ENCODE data around the gene PRPF6.
A peak's percentile ranks its signal among the peaks of the same experiment; 100 is the strongest.

Gene PRPF6

DNA sequence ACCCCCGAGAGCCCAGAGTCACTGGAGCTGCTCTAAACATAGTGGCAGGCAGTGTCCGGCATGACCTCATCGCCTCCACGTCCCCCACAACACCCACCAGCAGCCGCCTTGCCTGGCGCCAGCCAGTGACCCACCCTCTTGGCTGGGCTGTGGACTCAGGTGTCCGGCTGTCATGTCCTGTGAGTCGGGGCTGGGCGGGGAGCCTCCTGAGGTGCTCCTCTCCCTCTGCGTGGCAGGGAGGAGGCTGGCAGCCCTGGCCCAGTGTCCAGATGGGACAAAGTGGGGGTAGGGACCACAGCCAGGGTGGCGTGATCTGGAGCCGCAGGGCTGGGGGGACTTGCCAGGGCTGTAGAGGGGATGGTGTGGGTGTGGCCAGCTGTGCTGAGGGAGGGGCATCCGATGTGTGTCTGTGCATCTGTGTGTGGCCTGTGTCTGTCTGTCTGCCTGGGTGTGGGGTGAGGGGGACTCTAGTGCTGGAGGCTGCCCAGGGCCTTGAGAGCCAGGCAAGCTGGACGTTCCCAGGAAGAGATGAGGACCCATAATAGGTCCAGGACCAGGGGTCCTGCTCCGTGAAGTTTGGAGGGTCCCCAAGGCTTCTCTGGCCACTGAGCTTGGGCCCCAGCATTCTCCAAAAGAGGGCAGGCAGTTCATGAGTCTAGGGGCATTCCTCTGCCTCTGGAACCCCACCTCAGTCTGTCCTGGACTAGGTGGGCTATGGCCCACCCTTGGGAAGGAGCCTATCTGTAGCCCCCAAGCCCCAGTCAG lies 70.8 kb downstream of the PRPF6 start:
- no peak for DNase-seq

DNA sequence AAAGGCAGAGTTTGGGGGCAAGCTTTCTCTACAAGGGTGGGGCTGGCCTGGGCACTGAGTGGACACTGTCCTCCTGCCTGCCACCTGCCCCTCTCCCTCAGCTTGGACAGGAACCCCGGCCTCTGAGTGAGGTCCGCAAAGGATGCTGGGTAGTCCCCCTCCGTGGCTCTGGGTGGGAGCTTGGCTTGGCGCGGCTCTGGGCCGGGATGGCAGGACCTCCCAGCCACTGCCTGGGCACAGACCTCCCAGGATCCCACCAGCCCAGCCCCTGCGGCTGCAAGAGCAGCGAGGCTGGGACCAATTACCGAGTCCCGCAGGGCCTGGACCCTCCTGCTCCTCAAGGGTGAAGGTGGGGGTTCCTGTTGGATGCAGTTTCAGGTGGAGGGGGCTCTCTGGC lies 71.4 kb downstream of the PRPF6 start:
- no peak for DNase-seq

DNA sequence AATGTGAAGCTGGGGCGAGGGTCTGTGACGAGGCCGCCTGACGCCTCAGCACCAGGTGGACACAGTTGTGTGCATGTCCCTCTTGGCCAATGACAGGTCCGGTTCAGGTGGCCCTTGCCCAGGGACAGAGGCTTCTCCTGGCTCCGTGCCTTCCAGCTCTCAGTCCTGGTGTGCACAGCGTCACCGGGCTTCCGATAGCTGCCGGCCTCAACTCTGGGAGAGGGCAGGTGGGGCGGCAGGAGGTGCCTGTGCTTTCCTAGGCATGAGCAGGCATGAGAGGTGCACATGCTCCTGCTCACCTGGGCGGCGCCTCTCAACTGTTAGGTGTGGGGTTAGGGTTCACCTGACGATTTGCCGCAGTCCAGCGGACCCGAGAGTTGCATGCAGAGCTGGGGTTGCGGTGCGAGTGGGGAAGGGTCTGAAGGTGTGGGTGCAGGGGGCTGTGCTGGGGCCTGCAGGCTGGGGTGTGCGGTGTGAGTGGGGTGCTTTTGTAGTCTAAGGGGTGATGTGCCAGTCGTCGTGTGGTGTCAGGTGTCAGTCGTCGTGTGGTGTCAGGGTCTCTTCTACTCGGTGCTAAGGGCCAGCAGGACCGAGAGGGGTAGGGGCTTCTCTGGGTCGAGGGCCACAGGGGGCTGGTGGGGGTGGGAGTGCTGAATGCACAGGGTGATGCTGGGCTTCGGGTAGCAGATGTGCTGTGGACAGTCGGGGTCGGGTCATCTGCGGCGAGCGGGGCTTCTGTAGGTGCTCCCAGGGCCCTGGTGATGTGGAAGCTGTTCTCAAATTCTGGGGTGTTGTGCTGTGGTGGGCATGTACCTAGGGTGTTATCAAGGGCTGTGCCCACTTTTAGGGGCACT lies 72.3 kb downstream of the PRPF6 start:
- DNase-seq, result no peak

DNA sequence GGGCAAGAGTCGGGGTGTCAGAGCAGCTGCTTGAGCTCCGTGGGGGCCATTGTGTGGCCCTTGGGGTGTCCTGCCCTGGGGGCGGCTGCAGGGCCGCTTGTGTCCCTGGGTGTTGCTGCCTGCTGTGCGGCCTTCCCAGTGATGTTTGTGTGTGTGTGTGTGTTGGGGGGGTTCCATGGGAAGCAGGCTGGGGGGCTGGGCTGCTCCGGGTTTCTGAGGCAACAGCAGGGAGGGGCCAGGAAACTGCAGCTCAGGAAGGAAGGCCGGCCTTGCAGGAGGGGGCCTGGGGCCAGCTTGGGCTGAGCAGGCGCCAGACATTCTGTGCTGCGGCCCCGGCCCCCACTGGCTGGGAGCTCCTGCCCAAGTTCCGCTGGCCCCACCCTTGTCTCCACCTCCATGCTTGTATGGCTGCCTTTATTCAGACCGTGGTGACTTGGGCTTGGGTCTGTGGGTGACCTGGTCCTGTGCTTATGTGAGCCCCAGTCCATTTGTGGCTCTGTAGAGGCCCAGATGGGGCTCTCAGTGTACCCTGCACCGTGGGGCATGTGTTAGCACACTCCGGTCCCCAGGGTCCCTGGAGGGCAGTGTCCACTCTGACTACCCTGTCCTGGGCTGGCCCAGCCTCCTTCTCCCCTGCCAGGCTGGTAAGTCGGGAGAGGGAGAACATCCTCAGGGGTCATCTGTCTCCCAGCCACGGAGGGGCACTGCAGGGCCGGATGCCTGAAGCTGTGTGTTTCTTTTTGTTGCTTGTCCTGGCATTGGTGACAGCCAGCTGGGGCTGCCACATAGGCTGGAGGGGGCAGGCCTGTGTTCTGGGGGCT lies 73.1 kb downstream of the PRPF6 start:
- peak; percentile 62 for DNase-seq

DNA sequence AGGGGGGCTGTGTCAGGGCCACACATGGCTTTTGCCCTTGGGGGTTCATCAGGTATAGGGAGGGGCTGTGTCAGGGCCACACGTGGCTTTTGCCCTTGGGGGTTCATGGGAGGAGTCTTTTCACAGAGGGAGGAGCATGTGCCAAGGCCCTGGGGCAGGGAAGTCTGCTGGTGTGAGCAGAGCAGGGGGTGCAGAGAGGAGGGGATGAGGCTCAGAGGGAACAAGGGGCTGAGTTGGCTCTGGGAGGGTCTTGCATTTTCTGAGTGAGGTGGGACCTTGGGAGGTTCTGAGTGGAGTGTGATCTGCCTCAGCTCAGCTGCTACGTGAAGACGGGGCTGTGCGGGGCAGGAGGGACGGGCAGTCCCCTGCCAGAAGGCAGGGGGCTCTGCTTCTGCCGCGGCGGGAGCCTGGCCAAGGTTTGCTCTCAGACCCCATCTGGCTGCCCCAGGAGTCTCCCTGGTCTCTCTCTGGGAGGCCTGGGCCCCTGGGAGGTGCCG lies 74.5 kb downstream of the PRPF6 start:
- no peak for DNase-seq

DNA sequence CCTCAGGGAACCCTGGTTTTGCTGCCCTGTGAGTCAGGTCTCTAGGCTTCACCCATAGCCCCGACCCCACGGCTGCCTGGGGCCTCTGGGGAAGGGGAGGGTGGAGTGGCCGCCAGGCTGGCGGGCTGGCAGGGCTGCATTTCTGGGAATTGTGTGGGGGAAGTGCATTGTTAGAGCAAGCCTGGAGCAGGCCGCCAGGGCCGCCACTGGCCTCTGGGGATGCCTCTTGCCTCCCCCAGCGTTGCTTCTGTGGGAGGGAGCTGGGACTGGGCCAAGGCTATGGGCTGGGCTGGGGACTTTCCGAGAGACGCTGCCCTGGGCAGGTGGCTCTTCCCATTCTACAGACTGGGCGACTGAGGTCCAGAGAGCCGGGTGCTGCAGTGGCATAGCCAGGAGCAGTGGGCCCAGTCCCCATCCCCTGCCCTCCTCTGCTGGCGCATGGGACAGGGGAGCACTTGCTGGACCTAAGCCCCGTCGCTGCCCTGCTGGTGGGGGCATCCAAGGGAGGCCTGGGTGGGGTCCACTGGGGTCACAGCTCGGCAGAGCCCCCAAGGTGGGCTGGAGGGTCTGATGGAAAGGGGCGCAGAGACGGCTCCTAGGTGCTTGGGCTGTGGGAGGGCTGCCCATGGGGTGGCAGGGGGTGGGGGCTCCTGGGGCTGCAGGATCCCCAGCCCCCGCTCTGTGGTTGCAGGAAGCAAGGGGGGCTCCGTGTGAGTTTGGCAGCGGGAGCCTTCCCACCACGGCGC lies 75.1 kb downstream of the PRPF6 start:
- DNase-seq, result peak; percentile 35

DNA sequence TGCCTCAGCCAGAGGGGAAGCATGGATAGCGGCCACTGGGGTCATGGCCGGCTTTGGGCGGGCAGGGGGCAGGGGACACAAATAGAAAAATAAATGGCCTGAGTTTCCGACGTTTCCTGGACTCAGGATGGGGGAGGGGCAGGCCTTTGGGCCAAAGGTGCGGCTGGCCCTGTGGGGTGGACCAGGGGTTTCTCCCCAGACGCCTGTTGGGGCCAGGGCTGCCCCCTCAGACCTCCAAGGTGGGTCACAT lies 75.6 kb downstream of the PRPF6 start:
- no peak for DNase-seq

DNA sequence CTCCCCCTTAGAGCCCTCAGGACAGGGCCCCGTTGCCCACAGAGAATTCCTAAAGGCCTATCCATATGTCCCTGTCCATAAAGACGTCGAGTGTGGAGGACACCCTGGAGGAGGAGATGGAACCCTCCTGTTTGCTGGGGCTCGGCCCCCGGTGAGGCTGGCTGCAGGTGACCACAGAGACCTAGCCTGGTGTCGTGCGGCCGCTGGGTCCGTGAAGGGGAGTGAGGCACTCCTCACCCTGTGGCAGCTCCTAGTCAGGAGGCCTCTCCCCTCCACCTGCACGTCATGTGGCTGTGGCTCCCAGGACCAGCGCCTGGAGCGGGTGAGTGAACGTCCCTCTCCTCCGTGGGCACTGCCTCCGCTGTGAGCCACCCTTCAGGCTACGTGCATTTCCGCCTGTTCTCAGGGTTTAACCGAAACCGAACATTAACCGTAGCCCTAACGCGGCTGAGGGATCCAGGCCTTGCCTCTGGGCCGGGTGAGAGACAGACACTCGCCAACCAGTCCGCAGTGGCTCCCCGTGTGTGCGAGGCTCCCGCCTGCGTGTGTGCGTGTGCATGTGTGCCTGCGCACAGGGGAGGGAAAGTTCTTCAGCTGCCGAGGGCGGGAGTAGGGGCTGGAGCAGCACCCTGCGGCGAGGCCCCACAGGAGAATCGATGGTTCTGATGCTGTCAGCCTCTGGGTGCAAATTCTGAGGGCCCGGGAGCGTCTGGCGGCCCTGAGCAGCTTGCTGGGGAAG lies 76.1 kb downstream of the PRPF6 start:
- DNase-seq, result no peak

DNA sequence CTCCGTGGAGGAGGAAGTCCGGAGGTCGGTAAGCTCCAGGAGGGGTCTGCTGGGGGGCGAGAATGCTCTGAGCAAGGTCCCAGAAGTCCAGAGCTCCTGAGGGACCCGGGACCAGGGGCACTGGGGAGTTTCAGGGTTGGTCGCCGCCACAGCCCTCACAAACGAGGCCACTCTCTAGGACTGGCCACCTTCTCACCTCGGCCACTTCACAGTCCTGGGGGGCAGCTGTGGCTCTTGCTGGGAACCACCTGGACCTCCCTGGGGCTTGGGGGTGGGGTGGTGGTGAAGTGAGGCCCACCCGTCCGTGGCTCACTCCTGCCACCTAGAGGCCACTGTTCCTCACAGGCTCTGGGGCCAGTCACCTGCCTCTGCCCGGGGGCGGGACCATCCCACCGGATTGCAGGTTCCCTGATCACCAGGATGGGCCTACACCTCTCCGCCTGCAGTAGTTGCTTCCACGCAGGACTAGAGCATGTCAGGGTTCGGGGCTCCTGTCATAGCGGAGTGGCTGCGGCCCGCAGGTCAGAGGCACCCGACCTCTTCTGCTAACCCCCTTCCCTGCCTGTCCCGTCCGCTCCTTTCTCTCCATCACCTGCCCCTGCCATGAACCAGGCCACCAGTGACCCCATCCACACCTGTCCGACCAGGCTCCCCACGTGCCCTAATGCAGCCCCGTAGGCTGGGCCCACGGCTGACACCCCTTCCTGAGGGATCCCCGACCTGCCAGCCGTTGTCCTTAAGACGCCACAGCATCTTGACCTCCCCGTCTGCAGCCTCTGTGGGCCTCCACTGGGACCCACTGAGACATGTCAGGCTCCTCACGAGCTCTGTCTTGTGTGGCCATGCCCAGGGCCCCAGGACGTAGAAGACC lies 76.9 kb downstream of the PRPF6 start:
- DNase-seq, result peak; percentile 61

DNA sequence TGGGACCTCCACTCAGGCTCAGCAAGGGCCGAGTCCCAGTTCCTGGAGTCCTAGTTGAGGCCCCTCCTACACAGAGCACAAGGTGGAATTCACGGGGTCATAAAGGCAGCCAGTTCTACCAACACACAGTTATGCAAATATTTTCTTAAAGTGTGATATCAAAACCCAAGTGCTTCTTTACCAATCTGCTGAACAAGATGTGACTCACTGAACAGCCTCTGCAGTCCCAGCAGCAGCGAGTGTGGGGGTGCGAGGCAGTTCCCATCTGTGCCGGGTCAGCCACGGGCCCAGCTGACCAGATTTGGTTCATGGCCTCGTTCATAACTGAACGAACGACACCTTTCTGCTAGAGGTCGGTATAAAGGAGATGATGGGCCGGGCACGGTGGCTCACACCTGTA lies 77.6 kb downstream of the PRPF6 start:
- no peak for DNase-seq

DNA sequence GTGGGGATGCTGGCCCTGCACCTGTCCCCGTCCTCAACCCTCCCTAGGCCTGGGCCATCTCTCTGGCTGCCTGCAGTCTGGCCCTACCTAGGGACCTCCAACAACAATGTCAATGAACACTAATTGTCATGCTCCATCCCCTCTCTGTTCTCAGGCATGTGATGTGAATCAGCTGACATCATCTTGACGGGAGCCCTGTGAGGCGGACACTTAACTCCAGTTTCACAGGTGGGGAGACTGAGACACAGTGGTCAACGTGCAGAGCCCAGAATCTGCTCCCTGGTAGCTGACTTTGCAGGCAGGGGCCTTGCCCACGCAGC lies 81.3 kb downstream of the PRPF6 start:
- DNase-seq, result no peak

DNA sequence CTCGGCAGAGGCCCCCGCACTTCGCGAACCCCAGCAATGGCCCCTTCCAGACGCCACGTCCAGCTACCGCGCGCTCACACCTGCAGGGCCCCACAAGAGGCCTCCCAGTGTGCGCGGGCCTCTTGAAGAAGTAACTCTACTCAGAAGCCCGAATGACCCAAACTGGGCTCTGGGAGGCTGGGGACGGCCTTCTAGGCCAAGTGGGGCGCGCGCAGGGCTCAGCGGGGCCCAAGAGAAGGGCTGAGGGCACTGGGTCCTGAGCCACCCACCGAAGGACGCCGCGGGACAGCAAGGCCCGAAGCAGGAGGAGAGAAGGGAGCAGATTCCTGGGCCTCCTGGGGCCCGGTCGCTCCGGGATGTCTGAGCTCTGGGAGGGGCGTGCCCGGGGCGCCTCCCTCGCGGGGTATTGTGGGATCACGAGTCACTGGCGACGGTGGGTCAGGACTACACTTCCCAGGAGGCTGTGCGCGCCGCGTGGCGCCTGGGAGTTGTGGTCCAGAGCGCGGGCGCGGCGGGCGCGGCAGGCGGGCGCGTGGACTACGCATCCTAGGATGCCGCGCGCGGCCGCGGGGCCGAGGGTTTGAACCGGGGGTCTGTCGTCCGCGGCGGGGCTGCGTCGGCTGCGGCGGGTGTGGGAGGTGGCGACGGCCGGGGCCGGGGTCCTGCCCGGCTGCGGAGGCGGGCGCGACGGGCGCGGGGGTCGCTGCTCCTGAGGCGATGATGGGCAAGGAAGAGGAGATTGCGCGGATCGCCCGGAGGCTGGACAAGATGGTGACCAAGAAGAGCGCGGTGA lies 81.9 kb downstream of the PRPF6 start, which contains the start of gene TCEA2:
Gene TCEA2 (plus strand): TSS at position 603 of the 793 bp plus-strand sequence. CDS start 115 bp downstream, at position 718.
- DNase-seq, result peak; percentile 94

DNA sequence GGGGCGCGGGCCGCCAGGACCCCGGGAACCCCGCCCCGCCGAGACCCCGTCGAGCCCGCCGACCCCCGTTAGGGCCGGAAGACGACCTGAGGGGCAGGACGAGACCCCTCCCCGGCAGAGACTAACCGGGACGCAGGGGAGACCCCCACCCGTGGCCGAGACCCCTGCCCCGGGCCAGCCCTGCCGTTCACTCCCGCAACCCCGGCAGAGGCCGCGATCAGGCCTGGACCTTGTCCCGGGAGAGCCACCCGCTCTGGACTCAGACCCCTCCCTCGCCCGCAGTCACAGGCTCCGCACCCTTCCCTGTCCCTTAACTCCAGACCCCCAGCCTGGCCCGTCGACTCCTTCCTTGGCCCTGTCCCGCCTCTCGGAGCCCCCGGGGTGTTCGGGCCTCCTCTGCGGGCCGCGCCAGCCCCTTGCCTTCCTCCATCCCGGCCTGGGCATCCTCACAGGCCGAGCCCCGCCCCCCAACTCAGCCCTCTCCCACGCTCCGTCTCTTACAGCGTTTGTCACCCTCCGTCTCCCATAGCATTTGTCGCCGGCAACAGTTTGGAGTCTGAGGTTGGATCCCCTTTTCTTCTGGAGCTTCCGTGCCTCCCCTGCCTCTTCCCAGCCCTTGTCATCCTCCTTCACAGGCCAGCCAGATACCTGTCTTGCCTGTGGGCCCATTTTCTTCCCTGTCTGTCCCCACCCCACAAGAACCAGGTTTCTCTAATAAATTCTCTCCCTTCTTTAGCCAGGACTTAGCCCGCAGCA lies 82.6 kb downstream of the PRPF6 start:
- no peak for DNase-seq

DNA sequence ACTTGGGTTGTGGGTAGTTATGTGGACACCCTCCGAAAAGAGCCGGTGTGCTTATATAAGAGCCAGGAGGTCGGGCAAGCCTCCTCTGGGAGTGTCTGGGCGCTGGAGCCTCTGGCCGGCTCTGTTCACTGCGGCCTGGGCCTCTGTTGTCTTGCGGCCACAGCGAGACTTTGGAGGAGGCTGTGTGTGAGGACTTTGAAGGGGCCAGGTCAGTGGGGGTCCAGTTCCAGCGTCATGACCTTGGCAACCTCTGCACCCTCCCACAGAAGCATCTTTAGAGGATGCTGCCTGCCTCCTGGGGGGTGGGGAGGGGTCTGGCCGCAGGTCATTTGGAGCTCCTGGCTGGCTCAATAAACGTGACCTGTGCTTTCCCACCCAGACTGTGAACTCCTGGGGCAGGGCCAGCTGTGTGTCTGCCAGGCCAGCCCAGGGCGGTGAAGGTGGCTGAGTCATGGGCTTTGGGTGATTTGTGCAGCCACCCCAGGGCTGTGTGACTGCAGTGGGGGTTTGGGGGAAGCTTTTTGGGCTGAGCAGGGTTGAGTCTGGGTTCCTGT lies 83.3 kb downstream of the PRPF6 start:
- DNase-seq, result peak; percentile 53

DNA sequence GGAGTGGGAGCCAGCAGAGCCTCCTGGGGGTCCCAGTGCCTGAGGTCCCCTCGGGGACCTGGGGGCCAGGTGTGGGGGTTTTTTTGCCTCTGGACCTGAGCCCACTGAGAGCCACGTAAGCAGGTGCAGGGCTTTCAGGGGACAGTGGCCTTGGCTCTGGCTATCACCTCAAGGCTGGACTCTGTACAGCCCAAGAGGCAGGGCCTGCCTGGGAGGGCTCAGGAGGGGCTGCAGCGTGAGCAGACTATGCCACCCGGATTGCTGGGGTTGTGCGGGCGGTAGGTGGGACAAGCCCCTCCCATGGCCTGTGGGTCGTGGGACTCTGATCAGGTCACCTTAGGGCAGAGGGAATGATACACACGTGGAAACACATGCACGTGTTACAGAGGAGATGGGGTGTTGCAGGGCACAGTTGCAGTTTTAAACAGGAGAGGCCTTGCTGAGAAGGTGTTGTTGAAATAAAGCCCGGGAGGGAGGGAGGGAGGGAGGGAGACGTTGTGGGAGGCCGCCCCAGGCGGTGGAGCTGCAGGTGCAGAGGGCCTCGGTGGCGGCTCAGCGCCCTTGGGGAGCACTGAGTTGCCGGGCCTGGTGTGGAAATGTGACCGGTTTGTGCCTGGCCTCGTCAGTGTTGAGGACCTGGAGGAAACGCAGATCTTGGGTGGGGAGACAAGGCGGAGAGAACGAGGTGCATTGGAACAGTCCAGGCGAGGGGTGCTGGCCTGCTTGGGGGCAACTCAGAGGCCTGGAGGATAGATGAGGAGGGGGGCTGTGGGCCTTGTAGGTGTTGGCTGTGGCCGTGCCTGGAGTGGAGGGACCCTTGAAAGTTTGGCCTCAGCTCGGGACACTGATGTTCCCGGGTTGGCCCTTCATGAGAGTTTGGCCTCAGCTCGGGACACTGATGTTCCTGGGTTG lies 84.4 kb downstream of the PRPF6 start:
- no peak for DNase-seq

DNA sequence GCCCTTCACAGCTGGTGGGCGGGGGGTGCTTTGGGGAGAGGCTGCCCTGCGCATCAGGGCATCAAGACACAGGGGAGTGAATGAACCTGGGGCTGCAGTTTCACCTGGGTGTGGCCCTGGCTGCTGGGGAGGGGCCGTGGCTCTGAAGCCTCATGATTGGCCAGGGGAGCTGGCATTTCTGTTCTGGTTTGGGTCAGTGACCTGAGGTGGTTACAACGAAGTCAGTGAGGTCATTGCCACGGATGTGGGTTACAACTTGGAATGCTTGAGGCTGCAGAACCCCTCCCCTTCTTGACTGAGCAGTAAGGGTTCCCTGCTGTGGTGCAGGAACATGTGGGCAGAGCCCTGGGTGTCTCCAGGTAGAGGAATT lies 85.0 kb downstream of the PRPF6 start:
- DNase-seq, result peak; percentile 61

DNA sequence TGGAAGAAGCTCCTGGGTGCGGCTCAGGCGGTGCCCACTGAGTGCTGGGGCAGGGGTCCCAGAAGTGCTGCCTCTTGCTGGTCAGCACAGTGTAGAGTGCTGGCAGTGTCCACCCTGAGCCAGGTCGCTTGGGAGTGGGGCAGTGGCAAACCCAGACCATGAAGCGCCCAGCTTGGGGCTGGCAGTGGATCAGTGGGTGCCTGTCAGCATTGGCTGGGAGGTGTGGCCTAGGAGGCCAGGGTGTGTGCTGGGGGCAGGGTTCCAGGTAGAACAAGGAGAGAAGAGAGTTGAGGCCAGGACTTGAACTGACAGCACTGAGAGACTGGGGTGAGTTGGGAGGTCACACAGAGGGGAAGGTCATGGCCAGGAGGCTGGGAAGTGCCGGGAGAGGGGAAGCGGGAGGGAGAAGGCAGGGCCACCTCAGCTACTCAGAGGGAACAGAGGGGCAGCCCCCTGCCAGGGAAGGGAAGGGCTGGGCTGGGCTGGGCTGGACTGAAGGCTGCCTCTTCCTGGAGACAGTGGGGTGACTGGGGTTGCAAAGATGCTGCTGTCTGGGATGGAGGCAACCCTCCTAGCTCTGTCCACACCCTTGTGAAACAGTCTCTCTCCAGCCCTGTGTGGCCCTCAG lies 86.2 kb downstream of the PRPF6 start:
- no peak for DNase-seq

Data from fibroblast of upper back skin (primary cell).